ENCODE measurements around the gene TNRC18. TPM values are rescaled to one million over a fixed set of nuclear protein-coding genes. Genes with fewer than 3 reads are reported as not detected.

The TNRC18 gene
- total and polyA plus RNA-seq, 8 donors, result 94.4 to 164 (median 133) TPM

GRCh38 chr7:5431560-5432015, 8.0 kb upstream of the TNRC18 start:
- no peak overlapping the region for H3K4me3 ChIP-seq
- no peak for TF ChIP-seq CTCF (IDR thresholded peaks at IDR 0.05)
- no peaks in the 10 kb centered on the region for H3K9me3 ChIP-seq
- peaks cover 21 to 34% of the 10 kb centered on the region in 2 donors for H3K4me1 ChIP-seq
- no peak overlapping the region for H3K27ac ChIP-seq
- H3K36me3 ChIP-seq, result no peaks in the 10 kb centered on the region
- no peak for ATAC-seq
- peaks cover 0 to 12% of the 10 kb centered on the region in 2 donors for H3K27me3 ChIP-seq
- no peak for DNase-seq
- intact Hi-C loops (cut with DNase I), result no loop called here

GRCh38 chr7:5430612-5430947, 6.9 kb upstream of the TNRC18 start:
- Histone ChIP-seq H3K4me1 (peaks cover 21 to 34% of the 10 kb centered on the region in 2 donors), H3K9me3 (no peaks in the 10 kb centered on the region), H3K36me3 (no peaks in the 10 kb centered on the region), H3K27ac (no peak overlapping the region), H3K4me3 (no peak overlapping the region), H3K27me3 (peaks cover 0 to 16% of the 10 kb centered on the region in 2 donors)
- no peak for TF ChIP-seq CTCF (IDR thresholded peaks at IDR 0.05)
- intact Hi-C loops (cut with DNase I), result no loop called here
- no peak for DNase-seq
- ATAC-seq, result no peak

- H3K4me1 ChIP-seq, result peaks cover 21 to 34% of the 10 kb centered on the region in 2 donors
- DNase-seq, result peak in 3 of 4 donors; percentile 33 to 80 (median 53)
- H3K27me3 ChIP-seq, result peaks cover 0 to 16% of the 10 kb centered on the region in 2 donors
- TF ChIP-seq CTCF (IDR thresholded peaks at IDR 0.05), result no peak
- H3K4me3 ChIP-seq, result peak overlapping the region; percentile 67 to 83
- no peaks in the 10 kb centered on the region for H3K9me3 ChIP-seq
- H3K27ac ChIP-seq, result peak overlapping the region; percentile 100
- ATAC-seq, result peak; percentile 1
- intact Hi-C loops (cut with DNase I), result no loop called here
- no peaks in the 10 kb centered on the region for H3K36me3 ChIP-seq
Observed at GRCh38 chr7:5429857-5430611, 6.4 kb upstream of the TNRC18 start.

GRCh38 chr7:5429253-5429856, 5.7 kb upstream of the TNRC18 start:
- TF ChIP-seq CTCF (IDR thresholded peaks at IDR 0.05), result no peak
- H3K27me3 ChIP-seq, result peaks cover 0 to 19% of the 10 kb centered on the region in 2 donors
- no peaks in the 10 kb centered on the region for H3K9me3 ChIP-seq
- no peaks in the 10 kb centered on the region for H3K36me3 ChIP-seq
- H3K27ac ChIP-seq, result peak overlapping the region; percentile 100
- peak in 2 of 4 donors; percentile 75 to 84 for DNase-seq
- peak overlapping the region; percentile 67 to 83 for H3K4me3 ChIP-seq
- peak; percentile 7 for ATAC-seq
- intact Hi-C loops (cut with DNase I), result no loop called here
- peaks cover 21 to 34% of the 10 kb centered on the region in 2 donors for H3K4me1 ChIP-seq

All from left lung (tissue), 10 donors.